Fibroblast of villous mesenchyme (primary cell): ENCODE measurements around the gene PUM2. TPM values are rescaled to one million over a fixed set of nuclear protein-coding genes. Genes with fewer than 3 reads are reported as not detected.
"Not testable (repeated sequence)": the region's sequence is repeated elsewhere in the genome, so short reads cannot be mapped to it uniquely, and the experiment has no call there.

Experiments used
- DNase-seq: peaks from one replicate; pipeline ENCODE4 v3.0.0-alpha.2; 2010; ENCODE audit warnings: low read depth
- H3K4me3 ChIP-seq: 2 replicates; pipeline ENCODE4 v1.5.1; 2011; ENCODE audit warnings: low read depth, mild to moderate bottlenecking, low read length
- CTCF ChIP-seq: IDR thresholded peaks from 2 replicates; pipeline ENCODE4 v1.5.1; 2012; ENCODE audit warnings: low read depth, mild to moderate bottlenecking, low read length; ENCODE audit not compliant: insufficient read depth
- total RNA-seq: library from RNA; depleted of rRNA; stranded (reverse); fragments of >200 nt; gene quantifications from 2 replicates; pipeline ENCODE4 v1.2.3, GENCODE V29; 2012

PUM2 gene
- total RNA-seq, 1 donor, result 56.1 TPM

DNA sequence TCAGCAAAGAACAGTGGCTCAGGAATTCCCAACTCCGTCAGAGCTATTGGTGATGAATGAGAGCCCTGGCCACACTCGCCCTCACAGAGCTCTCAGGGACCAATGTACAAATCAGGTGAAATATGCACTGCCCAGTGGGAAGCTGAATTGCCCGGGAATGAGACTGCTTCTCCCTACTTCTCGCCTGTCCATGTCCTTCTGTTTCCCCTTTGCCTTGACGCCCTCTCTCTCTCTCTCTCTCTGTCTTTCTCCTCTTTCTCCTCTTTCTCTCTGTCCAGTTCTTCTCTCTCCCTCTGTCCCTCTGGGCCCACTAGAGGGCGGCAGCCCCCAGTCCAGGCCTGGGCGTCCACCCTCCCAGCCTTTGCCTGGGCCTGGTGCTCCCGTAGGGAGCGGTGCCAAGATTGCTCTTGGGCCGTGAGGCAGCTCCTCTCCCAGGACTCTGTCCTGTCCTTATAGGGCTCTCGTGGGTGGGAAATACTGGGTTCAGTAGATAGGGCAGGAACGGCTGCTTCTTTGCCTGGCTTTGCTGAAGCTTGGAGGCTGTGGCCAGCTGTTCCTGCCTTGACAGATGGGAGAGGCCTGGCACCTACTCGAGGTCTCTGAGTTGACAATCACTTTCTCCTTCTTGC, 28.4 kb upstream of the PUM2 start:
- no peak overlapping the region for H3K4me3 ChIP-seq
- peak; percentile 95 for TF ChIP-seq CTCF
- DNase-seq, result peak; percentile 92

GRCh38 chr2:20378341-20378740, 27.7 kb upstream of the PUM2 start:
- TF ChIP-seq CTCF, result no peak
- no peak overlapping the region for H3K4me3 ChIP-seq
- DNase-seq, result no peak

DNA sequence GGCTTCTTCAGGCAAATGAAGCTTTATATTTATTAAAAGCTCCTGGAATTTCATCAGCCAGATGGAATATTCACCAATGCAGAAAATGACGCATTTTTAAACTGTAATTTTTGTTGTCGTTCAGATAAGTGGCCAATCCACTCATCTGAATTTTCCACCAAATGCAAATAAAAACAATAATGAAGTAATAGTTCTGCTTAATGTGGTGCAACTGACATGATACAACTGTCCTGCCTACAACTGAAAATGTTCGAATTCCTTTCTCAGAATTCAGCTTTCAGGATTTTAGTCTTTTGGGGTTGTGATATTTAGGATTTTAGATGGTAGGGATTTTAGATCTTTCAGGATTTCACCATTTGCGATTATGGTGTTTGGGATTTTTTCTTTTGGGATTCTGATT, 27.1 kb upstream of the PUM2 start:
- no peak for TF ChIP-seq CTCF
- H3K4me3 ChIP-seq, result no peak overlapping the region
- no peak for DNase-seq

DNA sequence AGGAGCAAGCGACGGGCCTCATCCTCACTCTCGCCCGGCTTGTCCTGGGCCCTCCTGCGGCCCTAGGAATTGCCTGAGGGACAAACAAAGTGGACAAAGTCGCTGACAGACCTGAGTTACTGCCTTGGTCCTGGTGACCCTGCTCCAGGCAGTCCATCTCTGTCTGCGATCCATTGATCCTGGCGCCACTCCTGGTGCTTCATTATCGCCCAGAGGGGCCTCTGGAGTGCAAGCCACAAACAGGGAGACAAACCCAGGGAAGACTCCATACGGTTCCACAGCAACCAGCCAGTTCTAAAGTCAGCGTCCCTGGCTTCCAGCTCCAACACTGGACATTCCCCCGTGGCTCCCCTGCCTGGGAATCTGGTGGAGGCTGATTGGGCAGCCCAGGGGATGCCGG, 24.3 kb upstream of the PUM2 start:
- DNase-seq, H3K4me3 ChIP-seq: not testable (repeated sequence)

- TF ChIP-seq CTCF, result no peak
- no peak overlapping the region for H3K4me3 ChIP-seq
- DNase-seq, result no peak
These were observed 22.4 kb upstream of the PUM2 start for GRCh38 chr2:20372896-20373640.

DNA sequence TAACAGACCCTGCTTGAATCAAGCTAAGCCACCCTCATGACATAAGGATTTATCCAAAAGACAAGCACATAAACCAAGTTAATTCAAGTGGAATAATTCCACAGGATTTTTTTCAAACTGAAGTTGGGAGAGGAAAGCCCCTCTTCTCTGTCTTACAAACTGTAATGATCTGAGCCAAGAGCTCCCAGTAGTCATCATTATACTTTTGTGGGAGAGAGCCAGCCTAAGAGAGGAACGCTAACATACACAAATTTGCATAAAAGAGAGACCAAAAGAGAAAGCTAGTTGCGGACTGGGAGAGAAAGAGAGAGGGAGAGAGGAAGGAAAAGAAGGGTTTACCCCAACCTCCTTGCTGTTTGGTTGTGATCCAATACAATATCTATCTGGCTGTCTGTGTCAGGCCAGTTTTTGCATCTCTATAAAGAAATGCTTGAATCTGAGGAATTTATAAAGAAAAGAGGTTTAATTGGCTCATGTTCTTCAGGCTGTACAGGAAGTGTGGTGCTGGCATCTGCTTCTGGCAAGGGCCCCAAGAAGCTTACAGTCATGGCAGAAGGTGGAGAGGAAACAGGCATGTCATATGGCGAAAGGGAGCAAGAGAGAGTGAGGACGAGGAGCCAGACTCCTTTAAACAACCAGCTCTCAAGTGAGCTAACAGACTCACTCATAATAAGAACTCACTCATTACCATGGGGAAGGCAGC, 20.8 kb upstream of the PUM2 start:
- DNase-seq, result peak; percentile 24
- no peak overlapping the region for H3K4me3 ChIP-seq
- TF ChIP-seq CTCF, result no peak

GRCh38 chr2:20370191-20370590, 19.5 kb upstream of the PUM2 start:
- H3K4me3 ChIP-seq, result no peak overlapping the region
- no peak for TF ChIP-seq CTCF
- peak; percentile 80 for DNase-seq
